Measurements from ENCODE around the gene MIXL1.
"Not testable (repeated sequence)": the region's sequence is repeated elsewhere in the genome, so short reads cannot be mapped to it uniquely, and the experiment has no call there.

Gene MIXL1

DNA sequence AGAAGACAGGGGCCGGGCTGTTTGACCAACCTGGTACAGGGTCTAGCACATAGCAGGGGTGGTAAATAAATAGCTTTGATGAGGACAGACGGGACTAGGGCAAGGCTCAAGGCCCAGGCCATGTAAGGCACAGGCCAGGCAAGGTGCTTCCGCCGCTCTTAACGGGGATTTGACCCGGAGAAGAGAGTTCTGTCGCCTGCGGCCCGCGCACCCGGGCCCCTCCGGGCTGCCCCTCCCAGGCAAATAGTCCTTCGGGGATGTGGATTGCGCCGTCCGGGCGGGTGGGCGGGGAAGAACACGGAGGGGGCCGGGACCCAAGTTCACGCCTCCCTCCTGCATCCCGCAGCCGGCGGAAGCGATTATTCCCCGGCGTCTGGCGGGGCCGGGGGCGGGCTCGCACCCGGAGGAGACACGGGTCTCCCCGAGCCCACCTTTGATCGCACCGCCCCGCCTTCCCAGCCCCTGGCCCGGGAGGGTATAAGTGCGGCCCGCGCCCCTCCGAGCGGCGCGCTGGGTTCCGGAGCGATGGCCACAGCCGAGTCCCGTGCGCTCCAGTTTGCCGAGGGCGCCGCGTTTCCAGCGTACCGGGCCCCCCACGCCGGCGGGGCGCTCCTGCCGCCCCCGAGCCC, at the start of gene MIXL1:
MIXL1 (plus strand) TSS at position 508 of the 629 bp plus-strand sequence; CDS start at position 526, 18 bp downstream.
- DNase-seq: peak; percentile 45

DNA sequence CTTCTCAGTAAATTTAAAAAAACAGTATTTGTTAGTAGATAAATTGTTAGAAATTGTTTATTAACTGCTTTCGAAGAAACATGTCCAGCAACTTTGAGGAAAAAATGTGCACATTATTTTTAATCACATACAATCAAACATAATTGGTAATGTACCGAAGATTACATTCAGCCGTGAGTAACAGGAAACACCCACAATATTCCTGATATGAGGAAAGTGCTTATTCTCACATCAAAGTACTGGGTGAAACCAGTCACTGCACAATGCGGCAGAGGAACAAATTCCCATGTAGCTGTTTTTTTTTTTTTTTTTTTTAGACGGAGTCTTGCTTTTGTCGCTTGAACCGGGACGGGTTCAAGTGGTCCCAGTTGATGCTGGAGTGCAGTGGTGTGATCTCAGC, 46.6 kb upstream of the MIXL1 start:
- DNase-seq: no peak

DNA sequence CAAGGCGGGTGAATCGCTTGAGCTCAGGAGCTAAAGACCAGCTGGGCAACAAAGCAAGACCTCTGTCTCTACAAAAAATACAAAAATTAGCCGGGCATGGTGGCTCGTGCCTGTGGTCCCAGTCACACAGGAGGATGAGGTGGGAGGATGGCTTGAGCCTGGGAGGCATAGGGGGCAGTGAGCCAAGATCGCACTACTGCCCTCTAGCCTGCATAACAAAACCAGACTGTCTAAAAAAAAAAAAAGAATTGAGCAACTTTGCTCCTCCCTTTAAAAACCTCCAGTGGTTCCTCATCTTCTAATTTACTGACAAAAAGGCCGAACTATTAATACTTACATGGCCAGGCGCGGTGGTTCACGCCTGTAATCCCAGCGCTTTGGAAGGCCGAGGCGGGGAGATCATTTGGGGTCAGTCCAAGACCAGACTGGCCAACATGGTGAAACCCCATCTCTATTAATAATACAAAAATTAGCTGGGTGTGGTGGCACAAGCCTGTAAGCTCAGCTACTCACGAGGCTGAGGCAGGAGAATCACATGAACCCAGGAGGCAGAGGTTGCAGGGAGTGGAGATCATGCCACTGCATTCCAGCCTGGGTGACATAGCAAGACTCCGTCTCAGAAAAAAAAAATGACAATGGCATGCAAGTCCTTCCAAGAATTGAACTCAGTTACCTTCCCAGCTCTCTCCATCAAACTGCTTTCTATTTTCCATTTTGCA, 41.3 kb upstream of the MIXL1 start:
- DNase-seq: peak; percentile 24

DNA sequence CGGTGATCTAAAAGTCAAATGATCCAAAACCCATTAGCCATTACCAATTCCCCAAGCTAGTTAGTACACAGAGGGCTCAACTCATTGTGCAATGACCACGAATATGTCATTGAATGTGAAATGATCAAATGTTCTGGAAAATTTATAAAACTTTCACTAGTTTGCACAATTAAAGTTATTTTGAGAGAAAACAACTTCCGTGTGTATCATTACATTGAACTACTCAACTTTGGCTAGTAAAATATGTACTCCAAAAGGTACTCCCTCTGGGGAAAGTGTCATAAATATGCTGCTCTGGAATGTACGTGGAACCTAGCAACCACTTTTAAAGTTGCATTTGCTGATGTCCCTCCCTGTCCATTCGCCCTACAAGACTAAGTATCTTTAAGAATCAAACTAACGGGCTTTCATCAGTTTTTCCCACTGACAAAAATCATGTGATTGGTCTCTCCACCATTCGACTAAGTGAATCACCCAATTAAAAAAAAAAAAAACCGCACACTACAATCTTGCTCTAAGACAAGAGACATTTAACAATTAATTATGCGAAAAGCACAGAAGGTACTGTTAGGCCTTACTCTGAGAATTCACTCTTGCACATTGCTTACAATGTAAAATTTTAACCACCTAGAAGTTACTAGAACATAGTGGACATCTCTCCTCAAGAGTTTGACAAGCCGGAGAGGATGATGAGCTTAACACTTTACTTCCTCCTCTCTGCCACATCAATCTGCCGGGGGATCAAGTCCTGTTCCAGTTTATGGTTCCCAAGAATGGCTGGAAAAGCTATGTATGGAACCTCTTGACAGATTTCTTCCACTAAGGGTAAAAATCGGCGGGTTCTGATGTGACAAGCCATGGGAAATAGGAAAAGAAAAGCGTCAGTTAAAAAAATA, 38.1 kb upstream of the MIXL1 start:
- no peak for DNase-seq

DNA sequence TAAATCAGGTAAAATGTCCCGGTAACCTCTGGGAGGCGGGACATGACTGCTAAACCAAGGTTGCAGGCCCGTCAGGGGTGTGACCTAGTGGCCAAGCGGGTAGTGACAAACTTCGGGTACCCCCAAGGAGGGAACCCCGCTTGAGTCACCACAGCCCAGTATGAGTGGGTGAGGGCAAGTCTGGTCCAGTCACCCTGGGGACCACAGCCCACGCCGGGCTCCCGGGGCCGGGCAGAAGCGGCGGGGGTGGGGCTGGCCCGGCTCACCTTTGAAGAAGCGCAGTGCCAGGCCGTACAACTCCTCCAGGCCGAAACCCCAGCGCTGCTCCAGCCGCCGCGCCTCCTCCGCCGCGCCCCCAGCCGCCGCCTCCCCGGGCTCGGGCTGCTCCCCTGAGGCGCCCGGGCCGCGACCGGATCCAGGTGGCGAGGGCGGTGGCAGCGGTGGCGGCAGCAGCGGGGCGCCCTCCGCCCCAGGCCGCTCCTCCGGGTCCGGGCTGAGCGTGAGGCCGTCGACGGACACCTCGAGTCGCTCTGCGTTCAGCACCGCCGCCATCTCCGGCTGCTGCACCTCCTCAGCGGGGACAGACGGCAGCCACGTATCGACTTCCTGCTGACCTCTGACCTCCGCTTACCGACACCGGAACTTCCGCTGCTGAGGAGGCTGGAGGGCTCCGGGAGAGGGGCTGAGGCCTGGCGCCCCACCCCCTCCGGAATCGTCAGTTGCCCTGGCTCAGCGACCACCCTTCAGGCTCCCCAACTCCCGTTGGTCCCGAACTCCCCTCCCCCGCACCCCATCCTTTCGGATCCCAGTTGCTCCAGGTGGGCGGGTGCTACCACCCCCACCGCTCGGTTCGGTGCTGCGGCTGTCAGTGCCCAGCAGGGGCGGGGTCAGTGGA, 37.1 kb upstream of the MIXL1 start, which contains the start of gene ACBD3:
ACBD3 (minus strand) TSS at position 618 of the 895 bp plus-strand sequence; CDS start at position 552, 66 bp downstream.
- peak; percentile 92 for DNase-seq

DNA sequence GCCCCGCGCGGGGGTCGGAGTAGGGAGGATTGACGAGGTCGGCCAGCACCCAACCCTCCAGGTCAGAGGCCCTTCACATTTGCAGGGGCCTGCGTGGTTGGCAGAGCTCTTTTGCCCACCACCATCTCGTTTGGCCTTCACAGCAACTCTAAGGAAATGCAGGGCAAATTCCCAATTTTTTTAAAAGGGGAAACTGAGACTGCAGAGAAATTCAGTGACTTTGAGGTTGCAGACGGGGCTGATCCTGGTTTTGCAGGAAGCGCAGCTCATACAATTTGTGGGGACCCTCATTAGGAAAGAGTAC, 36.5 kb upstream of the MIXL1 start:
- no peak for DNase-seq

DNA sequence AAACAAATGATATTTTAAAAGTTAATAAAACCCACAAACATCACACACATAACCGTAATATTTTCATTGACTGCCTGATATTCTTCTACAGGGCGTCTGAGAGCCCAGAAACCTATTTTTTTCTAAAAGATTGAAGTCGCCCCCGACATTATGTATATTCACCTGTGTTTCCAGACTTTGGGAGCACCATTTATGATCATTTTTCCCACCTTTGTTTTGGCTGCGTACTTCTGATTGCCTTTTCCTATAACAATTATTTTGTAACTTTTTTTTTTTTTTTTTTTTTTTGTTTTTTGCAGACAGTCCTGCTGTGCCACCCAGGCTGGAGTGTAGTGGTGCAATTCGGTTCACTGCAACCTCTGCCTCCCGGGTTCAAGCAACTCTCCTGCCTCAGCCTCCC, 36.1 kb upstream of the MIXL1 start:
- DNase-seq: no peak

DNA sequence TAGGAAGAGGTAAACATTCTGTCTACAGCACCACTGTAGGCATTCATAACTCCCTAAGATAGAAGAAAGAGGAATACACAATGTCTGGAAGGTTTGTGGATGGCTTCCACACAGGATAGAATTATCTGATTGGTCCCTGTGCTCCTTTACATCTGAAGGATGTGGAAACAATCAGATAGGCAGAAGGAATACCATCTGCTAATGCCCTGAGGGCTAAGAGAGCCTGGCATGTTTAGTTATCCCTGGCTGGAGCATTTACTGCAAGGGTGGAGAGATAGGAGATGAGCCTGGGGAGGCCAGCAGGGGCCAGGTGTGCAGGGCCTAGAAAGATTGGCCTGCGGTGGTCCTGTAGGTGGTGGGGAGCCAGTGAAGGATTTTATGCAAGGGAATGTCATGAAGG, 28.3 kb upstream of the MIXL1 start:
- no peak for DNase-seq

DNA sequence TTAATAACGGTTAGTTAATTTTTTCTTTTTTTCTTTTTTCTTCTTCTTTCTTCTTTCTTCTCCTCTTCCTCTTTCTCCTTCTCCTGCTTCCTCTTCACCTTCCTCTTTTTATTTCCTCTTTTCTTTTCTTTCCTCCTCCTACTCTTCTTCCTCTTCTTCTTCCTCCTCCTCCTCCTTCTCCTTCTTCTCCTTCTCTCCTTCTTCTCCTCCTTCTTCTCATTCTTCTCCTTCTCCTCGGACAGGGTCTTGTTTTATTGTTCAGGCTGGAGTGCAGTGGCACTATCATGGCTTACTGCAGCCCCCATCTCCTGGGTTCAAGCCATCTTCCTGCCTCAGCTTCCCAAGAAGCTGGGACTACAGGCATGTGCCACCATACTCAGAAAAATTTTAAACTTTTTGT, 23.5 kb upstream of the MIXL1 start:
- no peak for DNase-seq

DNA sequence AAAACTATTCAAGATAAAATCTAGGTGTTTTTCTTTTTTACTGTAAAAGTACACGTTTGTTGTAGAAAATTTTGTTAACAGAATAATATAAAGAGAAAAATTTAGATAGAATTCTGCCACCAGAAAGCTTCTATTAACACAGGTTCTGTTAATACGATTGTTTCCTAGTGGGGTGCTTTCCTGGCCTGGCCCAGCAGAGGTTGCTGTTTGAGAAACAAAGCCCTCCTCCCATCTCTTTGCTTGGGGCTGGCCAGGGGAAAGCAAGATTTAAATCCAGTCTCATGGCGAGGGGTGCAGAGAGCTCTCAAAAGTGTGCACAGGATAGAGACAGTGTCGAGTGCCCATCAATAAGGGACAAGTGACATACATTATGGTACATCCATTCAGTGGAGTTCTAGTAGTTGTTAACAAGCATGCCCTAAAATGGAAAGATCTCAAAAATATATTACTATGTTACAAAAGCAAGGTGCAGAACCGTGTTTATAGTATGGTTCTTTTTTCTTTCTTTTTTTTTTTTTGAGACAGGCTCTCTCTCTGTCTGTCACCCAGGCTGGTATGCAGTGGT, 22.4 kb upstream of the MIXL1 start:
- DNase-seq: peak; percentile 19

DNA sequence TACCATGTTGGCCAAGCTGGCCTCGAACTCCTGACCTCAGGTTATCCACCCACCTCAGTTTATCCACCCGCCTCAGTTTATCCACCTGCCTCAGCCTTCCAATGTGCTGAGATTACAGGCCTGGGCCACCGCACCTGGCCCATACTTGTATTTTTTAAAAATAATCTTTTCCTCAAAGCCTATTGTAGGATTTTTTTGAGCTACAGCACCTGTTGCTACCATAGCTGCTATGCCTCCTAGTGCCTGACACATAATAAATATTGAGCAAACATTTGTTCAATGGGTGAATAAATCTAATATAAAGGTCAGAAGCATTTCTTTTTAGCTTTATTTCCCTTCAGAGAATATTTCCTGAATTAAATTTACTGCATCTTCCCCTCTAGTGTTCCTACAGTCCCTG, 21.2 kb upstream of the MIXL1 start:
- DNase-seq: no peak

DNA sequence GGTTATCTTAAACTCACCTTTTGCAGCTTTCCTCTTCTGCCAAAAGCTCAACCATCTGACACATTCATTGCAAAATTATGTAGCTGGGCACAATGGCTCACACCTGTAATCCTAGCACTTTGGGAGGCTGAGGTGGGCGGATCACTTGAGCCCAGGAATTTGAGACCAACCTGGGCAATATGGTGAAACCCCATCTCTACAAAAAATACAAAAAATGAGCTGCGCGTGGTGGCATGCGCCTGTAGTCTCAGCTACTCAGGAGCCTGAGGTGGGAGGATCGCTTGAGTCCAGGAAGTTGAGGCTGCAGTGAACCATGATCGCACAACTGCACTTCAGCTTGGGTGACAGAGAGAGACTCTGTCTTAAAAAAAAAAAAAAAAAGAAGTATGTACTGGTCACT, 20.8 kb upstream of the MIXL1 start:
- not testable (repeated sequence) for DNase-seq

DNA sequence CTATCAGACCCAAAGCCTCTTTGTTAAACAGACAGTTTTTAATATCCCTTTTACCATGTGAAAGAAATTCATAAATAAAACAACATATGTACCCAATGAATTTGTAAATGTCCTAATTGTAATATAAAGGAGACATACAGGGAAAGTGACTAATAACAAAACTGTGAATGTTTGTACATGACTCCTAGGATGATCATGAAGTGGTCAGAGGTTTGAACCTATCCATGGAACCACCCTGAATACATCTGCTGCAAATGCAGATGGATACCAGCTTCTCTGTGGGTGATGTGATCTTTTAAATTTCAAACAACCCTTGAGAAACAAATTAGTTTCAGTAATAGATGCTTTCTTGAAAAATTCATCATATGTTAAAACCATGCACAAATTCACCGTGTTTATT, 20.2 kb upstream of the MIXL1 start:
- DNase-seq: no peak

DNA sequence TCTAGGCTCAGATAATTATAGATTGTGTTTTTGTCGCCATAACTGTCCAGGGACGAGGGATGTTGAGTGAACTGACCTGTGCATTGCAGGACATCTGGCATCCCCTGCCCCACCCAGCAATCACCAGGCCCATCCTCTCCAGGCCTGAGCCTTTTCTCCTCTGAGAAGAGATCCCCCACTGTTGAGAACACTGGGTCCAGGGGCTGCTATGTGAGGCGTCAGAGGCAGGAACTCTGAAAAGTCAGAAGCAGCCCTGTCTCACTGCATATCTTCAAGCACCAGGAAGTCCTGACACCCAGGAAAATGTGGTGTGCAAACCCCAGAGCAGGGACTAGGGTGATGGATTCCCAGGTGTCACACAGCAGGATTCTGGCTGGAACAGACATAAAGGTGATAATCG, 19.8 kb upstream of the MIXL1 start:
- no peak for DNase-seq

DNA sequence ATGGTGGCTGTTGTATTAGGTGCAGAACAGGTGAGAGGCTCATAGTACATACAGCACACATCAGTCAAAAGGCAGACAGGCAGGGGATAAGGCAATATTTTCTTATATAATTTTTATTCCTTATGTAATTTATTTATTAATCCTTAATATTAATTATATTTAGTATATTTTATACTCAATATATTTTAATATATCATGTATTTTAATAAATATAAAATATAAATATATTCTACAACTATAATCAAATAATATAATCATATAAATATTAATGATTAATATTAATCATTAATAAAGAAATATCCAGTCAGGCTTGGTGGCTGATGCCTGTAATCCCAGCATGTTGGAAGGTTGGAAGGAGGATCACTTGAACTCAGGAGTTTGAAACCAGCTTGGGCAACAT, 19.3 kb upstream of the MIXL1 start:
- DNase-seq: no peak

DNA sequence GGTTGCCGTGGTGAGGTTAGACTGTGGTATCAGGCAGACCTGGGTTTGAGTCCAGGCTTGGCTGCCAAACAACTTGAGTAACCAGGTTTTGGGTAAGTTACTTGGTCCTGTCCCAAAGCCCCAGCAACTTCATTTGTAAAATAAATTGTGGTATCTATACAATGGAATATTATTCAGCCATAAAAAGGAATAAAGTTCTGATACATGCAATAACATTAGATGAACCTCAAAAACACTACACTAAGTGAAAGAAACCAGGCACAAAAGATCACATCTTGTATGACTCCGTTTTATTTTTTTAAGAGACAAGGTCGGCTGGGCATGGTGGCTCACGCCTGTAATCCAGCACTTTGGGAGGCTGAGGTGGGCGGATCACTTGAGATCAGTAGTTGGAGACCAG, 16.4 kb upstream of the MIXL1 start:
- no peak for DNase-seq

DNA sequence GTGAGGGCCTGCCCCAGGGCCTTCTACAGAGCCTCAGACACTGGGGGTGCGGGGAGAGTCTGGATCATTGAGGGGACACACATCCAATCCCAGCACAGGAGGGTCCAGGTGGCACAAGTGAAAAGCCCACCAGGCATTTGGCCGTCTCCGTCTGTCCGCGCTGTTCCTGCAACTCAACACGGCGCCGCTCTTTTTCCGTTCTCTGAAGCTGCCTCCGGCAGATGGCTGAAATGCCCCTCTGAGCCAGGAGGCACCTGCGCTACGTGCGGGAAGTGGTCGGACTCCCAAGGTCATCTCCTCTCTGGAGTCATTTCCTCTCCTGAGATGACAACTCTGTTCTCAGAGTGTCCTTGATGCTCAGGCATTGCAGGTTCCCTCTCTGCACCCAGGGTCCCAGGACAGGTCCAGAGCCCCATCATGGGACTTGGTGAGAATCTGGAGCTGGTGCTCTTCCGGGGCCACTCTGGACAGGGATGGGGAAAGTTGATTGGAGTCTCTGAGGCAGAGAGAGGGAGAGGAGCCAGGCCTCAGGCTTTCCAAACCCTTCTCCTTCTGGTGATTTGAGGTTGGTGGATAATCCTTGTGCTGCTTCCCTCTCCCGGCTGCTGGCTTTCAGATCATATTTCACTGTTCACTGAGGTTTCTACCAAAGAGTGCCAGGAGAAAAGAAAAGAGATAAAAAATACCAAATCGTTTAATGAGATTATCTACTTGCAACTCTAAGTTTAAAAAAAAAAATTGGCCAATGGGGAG, 14.0 kb upstream of the MIXL1 start:
- no peak for DNase-seq

DNA sequence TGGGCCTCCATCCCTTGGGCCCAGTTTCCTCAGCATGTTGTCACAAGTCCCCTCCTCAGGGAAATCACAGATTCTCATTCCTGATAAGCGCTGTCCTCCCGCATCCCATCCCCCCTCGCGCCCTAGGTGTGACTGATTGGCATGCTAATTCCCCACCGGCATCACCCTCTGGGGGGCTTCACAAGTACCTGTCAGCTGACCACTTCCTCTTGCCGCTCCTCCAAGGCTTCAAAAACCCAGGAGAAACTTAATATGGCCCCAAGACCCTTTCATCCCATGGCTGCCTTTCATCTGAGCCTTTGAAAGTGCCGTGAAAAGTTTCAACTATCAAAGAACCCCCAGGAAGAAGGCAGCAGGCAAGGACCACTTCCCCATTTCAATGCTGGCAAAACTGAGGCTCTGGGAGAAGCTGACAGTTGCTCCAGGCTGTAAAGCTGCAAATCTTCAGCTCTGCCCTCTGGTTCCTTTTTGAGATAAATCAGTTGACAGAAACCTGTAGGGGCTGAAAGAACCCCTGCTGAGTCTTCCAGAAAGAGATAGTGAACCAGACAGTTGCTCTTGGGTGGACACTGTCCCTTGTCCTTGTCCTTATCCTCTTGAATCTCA, 12.8 kb upstream of the MIXL1 start:
- DNase-seq: no peak

DNA sequence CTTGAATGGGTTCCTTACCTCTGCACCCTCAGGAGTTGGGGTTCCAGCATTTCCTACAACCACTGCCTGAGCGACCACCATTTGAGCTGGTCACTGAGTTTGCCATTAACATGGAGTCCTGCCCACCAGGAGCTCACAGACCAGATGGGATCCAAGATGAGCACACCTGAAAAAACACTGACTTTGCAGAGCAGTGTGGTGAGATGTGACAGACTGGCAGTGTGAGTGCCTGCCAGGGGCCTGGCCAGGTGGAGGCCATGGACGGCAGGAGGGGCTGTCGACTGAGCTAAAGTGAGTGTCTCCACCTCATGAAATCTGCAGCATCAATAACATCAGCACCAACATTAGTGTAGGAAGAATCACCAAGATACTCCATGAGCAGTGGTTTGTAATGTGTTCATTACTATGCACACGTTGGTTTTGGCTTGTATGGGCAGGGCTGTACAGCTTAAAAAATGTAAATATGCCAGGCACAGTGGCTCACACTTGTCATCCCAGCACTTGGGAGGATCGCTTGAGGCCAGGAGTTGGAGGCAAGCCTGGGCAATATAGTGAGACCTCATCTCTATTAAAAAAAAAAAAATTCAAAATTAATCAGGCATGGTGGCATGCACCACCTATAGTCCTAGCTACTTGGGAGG, 12.2 kb upstream of the MIXL1 start:
- no peak for DNase-seq

DNA sequence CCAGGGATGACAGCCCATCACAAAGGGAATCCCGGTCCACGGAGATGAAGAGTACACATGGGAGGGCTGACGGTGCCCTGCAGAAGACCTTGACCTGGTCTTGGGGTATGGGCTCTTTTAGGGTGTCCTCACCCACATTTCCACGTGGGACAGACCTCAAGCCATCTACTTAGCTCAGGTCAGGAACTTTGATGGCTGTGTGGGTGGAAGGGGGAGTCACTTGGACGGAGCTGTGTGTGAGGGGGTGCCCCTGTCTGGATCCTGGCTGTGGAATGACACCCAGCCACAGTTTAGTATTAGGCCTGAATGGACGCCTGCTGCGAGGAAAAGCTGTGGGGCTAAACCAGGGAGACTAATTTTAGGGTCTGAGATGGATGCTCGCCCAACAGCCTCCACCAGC, 10.9 kb upstream of the MIXL1 start:
- no peak for DNase-seq

DNA sequence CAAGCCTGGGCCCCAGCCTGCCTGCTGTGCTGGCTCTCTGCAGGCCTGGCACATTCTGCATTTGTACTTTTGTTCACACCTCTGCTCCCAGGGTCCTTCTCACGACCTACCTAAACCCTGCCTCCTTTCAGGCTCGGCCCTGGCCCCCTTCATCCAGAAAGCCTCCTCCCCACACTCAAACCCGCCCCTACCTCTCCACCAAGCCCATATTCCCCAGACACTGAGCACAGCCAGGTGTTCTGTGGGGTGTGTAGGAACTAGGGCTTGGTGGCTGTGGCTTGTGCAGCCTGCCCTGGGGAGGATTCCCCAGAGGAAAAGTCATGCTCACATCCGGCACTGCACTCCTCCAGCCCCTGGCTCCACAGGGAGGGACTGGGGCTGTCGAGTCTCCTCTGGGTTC, 8.2 kb upstream of the MIXL1 start:
- DNase-seq: no peak

Data from DMS53 (cell line).